Esophagus squamous epithelium (tissue), 5 donors: ENCODE data around the gene CDC34. TPM values are rescaled to one million over a fixed set of nuclear protein-coding genes. Genes with fewer than 3 reads are reported as not detected.

ENCODE experiments used
- DNase-seq: peaks from one replicate; lab custom pipeline; 2025; lab: John Stamatoyannopoulos, UW
- H3K27ac ChIP-seq, 4 donors: fragments of 200-600 bp; sonication (generic); one replicate each; pipeline ENCODE4 v1.5.1; 2016 to 2019; ENCODE audit warnings: mild to moderate bottlenecking in 1 of 4
- H3K27me3 ChIP-seq, 4 donors: fragments of 200-600 bp; sonication (generic); 1 replicate in 3 of 4; 2 replicates in 1 of 4; pipeline versions ENCODE4 v1.5.1 to v1.6.0; 2017 to 2021; ENCODE audit warnings: antibody characterized with exemption in 1 of 4
- H3K36me3 ChIP-seq, 3 donors: fragments of 200-600 bp; sonication (generic); one replicate each; pipeline ENCODE4 v1.5.1; 2016 to 2019
- H3K4me1 ChIP-seq, 3 donors: fragments of 200-600 bp; sonication (generic); one replicate each; pipeline ENCODE4 v1.5.1; 2017 to 2019
- H3K4me3 ChIP-seq, 4 donors: fragments of 200-600 bp; sonication (generic); 1 replicate in 3 of 4; 2 replicates in 1 of 4; pipeline ENCODE4 v1.5.1; 2016 to 2019; ENCODE audit warnings: mild to moderate bottlenecking in 2 of 4, moderate library complexity in 1 of 4
- H3K9me3 ChIP-seq, 3 donors: fragments of 200-600 bp; sonication (generic); one replicate each; pipeline ENCODE4 v1.5.1; 2016 to 2019
- POLR2A ChIP-seq, 4 donors: fragments of 450-650 bp; IDR thresholded peaks; one replicate each; pipeline ENCODE4 v1.6.1; 2017; ENCODE audit warnings: antibody characterized with exemption in 4 of 4, mild to moderate bottlenecking in 4 of 4, moderate library complexity in 3 of 4
- WGBS, 2 donors: methylation state at CpG; one replicate each; pipeline ENCODE4 v1.1.5; 2018; 5-methylcytosine and 5-hydroxymethylcytosine counted together
- intact Hi-C: fragments of 100-400 bp; cut with DNase I; formaldehyde crosslinking; loops from one replicate; pipeline ENCODE4 v1.15.0; 2022
- total RNA-seq, 4 donors: library from RNA; depleted of rRNA; stranded (reverse); fragments of >200 nt; gene quantifications; one replicate each; pipeline ENCODE4 v1.1.0, GENCODE V29; 2016
- TF ChIP-seq, protein P1 (sequence below), 6 experiments: fragments of 450-650 bp in 4 of 6; fragments of 200-600 bp in 2 of 6; sonication (generic) in 2 of 6; IDR thresholded peaks; one replicate each; pipeline ENCODE4 v1.5.1; 2016 to 2019; ENCODE audit warnings: antibody characterized with exemption in 6 of 6, mild to moderate bottlenecking in 4 of 6, moderate library complexity in 4 of 6
- donor health status: DM: yes; HTN: yes; CAD: no.

Gene CDC34
- total RNA-seq, 4 donors from 2014 or later: 33.5 to 53.5 (median 34.5) TPM

DNA sequence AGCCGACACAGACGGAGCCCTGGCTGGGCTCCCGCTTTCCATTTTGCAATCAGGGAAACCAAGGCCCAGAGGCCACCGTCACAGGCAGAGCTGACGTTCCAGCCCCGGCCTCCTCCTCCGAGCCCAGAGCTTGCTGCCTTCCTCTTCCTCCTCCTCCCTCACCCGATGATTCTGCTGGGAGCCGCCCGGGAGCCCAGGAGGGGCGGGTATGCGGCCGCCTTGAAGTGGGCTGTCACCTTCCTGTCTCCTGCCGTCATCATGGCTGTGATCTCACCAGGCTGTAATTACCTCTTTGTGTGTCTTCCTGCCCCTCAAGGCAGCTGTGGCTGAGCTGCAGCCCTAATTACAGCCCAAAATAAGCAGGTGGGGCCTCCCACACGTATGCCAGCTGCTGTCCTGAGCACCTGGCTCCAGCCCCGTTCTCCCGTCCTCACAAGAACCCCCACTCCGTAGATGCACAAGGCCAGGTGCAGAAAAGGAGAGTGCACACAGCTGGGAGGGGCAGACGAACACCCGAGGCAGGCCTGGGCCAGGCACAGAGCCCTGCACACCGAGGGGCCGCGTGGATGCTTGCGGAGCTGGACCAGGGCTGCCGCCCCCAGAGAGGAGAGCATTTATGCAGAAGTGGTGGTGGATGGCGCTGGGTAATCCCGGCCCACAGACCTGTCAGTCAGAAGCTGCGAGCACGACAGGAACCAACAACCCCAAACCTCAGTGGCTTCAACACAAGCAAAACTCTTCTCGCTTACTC is 20.3 kb upstream of the CDC34 start:
- peak overlapping the region; percentile 65 to 87 (median 74) for H3K27ac ChIP-seq
- peaks cover 0 to 10% (median 0%) of the 10 kb centered on the region in 3 donors for H3K36me3 ChIP-seq
- TF ChIP-seq POLR2A (IDR thresholded peaks at IDR 0.05): peak in 1 of 4 donors; percentile 22
- TF ChIP-seq, protein P1, sequence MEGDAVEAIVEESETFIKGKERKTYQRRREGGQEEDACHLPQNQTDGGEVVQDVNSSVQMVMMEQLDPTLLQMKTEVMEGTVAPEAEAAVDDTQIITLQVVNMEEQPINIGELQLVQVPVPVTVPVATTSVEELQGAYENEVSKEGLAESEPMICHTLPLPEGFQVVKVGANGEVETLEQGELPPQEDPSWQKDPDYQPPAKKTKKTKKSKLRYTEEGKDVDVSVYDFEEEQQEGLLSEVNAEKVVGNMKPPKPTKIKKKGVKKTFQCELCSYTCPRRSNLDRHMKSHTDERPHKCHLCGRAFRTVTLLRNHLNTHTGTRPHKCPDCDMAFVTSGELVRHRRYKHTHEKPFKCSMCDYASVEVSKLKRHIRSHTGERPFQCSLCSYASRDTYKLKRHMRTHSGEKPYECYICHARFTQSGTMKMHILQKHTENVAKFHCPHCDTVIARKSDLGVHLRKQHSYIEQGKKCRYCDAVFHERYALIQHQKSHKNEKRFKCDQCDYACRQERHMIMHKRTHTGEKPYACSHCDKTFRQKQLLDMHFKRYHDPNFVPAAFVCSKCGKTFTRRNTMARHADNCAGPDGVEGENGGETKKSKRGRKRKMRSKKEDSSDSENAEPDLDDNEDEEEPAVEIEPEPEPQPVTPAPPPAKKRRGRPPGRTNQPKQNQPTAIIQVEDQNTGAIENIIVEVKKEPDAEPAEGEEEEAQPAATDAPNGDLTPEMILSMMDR (IDR thresholded peaks at IDR 0.05): no peak
- 16 to 43% methylated on average over 12 to 13 of the region's 30 CpGs for WGBS, 2 donors
- no peaks in the 10 kb centered on the region for H3K9me3 ChIP-seq
- peaks cover 25 to 39% (median 29%) of the 10 kb centered on the region in 3 donors for H3K4me1 ChIP-seq
- intact Hi-C loops: no loop called here
- DNase-seq: no peak
- H3K27me3 ChIP-seq: no peaks in the 10 kb centered on the region
- peak overlapping the region; percentile 2 to 52 (median 14) for H3K4me3 ChIP-seq

DNA sequence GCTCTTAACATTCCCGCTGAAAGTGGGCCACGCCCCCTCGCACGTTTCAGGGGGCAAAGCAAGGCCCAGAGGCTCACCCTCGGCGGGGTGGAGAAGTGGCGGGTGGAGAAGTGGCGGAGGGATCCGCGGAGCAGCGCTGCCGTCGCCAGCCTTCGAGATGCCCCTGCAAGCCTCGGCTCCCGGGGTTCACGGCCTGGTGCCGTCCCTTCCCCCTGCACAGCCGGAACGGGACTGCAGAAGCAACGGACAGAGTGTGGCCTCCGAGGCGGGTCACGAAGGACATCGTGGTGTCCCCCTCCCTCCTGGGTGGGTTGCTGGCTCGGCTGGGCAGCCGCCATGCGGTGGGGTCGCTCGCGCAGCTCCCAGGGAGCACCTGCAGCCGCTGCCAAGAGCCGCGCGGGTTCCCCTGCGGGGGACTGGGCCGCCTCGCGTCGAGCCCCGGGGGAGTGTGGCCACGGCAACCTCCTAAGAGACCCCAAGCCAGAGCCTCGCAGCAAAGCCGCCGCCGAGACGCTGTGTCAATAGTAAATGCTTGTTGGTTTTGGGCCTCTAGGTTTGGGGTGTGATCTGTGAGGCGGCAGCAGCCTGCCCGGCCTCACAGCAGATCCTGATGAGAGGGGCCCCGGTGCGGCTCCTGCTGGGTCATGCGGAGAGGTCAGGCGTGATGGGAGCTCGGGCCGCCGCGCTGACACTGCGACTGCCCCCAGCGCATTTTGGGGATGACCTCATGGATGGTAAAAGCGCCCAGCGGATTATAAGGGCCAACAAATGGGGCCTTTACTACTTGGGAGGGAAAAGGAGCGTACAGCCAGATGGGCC is 18.8 kb upstream of the CDC34 start:
- no peak for TF ChIP-seq POLR2A (IDR thresholded peaks at IDR 0.05)
- TF ChIP-seq, protein P1 (IDR thresholded peaks at IDR 0.05): no peak
- Histone ChIP-seq H3K27ac (no peak overlapping the region), H3K36me3 (peaks cover 0 to 10% (median 0%) of the 10 kb centered on the region in 3 donors), H3K27me3 (no peaks in the 10 kb centered on the region), H3K4me3 (no peak overlapping the region), H3K9me3 (no peaks in the 10 kb centered on the region), H3K4me1 (peaks cover 22 to 33% (median 25%) of the 10 kb centered on the region in 3 donors)
- DNase-seq: no peak
- intact Hi-C loops: no loop called here
- 69 to 70% methylated on average over 17 to 40 of the region's 62 CpGs for WGBS, 2 donors

GRCh38 chr19:513368-514165 is 18.0 kb upstream of the CDC34 start:
- no peak for DNase-seq
- Histone ChIP-seq H3K4me1 (peaks cover 15 to 25% (median 18%) of the 10 kb centered on the region in 3 donors), H3K36me3 (peaks cover 0 to 10% (median 0%) of the 10 kb centered on the region in 3 donors), H3K4me3 (no peak overlapping the region), H3K9me3 (no peaks in the 10 kb centered on the region), H3K27me3 (no peaks in the 10 kb centered on the region), H3K27ac (no peak overlapping the region)
- 82 to 84% methylated on average over 6 to 10 of the region's 10 CpGs for WGBS, 2 donors
- intact Hi-C loops: no loop called here
- TF ChIP-seq POLR2A (IDR thresholded peaks at IDR 0.05): no peak
- TF ChIP-seq, protein P1 (IDR thresholded peaks at IDR 0.05): no peak

GRCh38 chr19:514166-514663 is 17.3 kb upstream of the CDC34 start:
- peaks cover 0 to 6% (median 0%) of the 10 kb centered on the region in 3 donors for H3K36me3 ChIP-seq
- WGBS, 2 donors: 90 to 93% methylated on average over 6 to 8 of the region's 9 CpGs
- no peak overlapping the region for H3K4me3 ChIP-seq
- DNase-seq: no peak
- H3K9me3 ChIP-seq: no peaks in the 10 kb centered on the region
- H3K27me3 ChIP-seq: no peaks in the 10 kb centered on the region
- peaks cover 13 to 23% (median 21%) of the 10 kb centered on the region in 3 donors for H3K4me1 ChIP-seq
- H3K27ac ChIP-seq: no peak overlapping the region
- TF ChIP-seq, protein P1 (IDR thresholded peaks at IDR 0.05): no peak
- no peak for TF ChIP-seq POLR2A (IDR thresholded peaks at IDR 0.05)
- intact Hi-C loops: no loop called here
